Transverse colon (tissue), 4 donors: ENCODE data around the gene RAD23A. TPM values are rescaled to one million over a fixed set of nuclear protein-coding genes. Genes with fewer than 3 reads are reported as not detected.

Experiments
- DNase-seq: peaks from one replicate; pipeline ENCODE4 v3.0.0-alpha.2; 2019
- H3K27ac ChIP-seq, 4 donors: fragments of 200-600 bp; sonication (generic); 2 replicates each; pipeline ENCODE4 v1.5.1; 2016 to 2018; ENCODE audit warnings: inconsistent platforms in 4 of 4
- H3K27me3 ChIP-seq: fragments of 200-600 bp; sonication (generic); 2 replicates; pipeline ENCODE4 v1.5.1; 2017; ENCODE audit warnings: inconsistent platforms
- H3K36me3 ChIP-seq, 4 donors: fragments of 200-600 bp; sonication (generic); 2 replicates each; pipeline ENCODE4 v1.5.1; 2017 to 2019; ENCODE audit warnings: inconsistent platforms in 4 of 4
- H3K4me1 ChIP-seq, 4 donors: fragments of 200-600 bp; sonication (generic); 2 replicates each; pipeline ENCODE4 v1.5.1; 2017 to 2020; ENCODE audit warnings: inconsistent platforms in 4 of 4
- H3K4me3 ChIP-seq, 4 donors: fragments of 200-600 bp; sonication (generic); 1 replicate in 1 of 4; 2 replicates in 3 of 4; pipeline versions ENCODE4 v1.5.1 to v1.6.1; 2017 to 2019; ENCODE audit warnings: inconsistent platforms in 4 of 4
- H3K9me3 ChIP-seq, 2 donors: fragments of 200-600 bp; sonication (generic); 2 replicates each; pipeline ENCODE4 v1.5.1; 2017 to 2019; ENCODE audit warnings: inconsistent platforms in 2 of 2
- CTCF ChIP-seq, 5 experiments: fragments of 200-600 bp in 3 of 5; fragments of 450-650 bp in 2 of 5; sonication (generic) in 3 of 5; IDR thresholded peaks; 1 replicate in 2 of 5; 2 replicates in 3 of 5; pipeline ENCODE4 v1.5.1; 2016 to 2017; ENCODE audit warnings: antibody characterized with exemption in 5 of 5, inconsistent platforms in 3 of 5, mild to moderate bottlenecking in 2 of 5, moderate library complexity in 1 of 5
- EP300 ChIP-seq: sonication (generic); formaldehyde crosslinking; IDR thresholded peaks from one replicate; pipeline ENCODE4 v1.6.1; 2017; ENCODE audit warnings: antibody characterized with exemption, low read depth
- POLR2A ChIP-seq: fragments of 450-650 bp; IDR thresholded peaks from one replicate; pipeline ENCODE4 v1.6.1; 2016; ENCODE audit warnings: antibody characterized with exemption, mild to moderate bottlenecking, moderate library complexity
- POLR2AphosphoS5 ChIP-seq, 3 donors: sonication (generic); formaldehyde crosslinking; IDR thresholded peaks; one replicate each; pipeline ENCODE4 v1.6.1; 2016; ENCODE audit warnings: antibody characterized with exemption in 3 of 3
- WGBS, 2 donors: methylation state at CpG; one replicate each; pipeline ENCODE4 v1.1.5; 2018; ENCODE audit warnings: low coverage in 1 of 2; 5-methylcytosine and 5-hydroxymethylcytosine counted together
- in situ Hi-C, 4 donors: fragments of 200-750 bp; cut with MboI; loops; one replicate each; pipeline versions ENCODE4 v1.15.0 to v1.15.1; 2017; ENCODE audit warnings: low sequenced_read_pairs in 3 of 4, low pct_ligation_motif_present in 1 of 4, low pct_unique_long_range_greater_than_20kb in 1 of 4
- intact Hi-C: fragments of 100-400 bp; cut with DNase I; formaldehyde crosslinking; loops from one replicate; pipeline ENCODE4 v1.15.1; 2023; ENCODE audit warnings: low total_unique reads
- total RNA-seq, 4 donors: library from RNA; depleted of rRNA; stranded (reverse); fragments of >200 nt; gene quantifications; one replicate each; pipeline ENCODE4 v1.1.0, GENCODE V29; 2016

The RAD23A gene
- total RNA-seq, 4 donors from 2014 or later = 57.9 to 87.9 (median 75.9) TPM

GRCh38 chr19:12983091-12983490, 37.4 kb downstream of the RAD23A start:
- Histone ChIP-seq H3K4me3 (peak overlapping the region in 2 of 4 donors; percentile 15 to 39), H3K4me1 (peaks cover 5 to 21% (median 18%) of the 10 kb centered on the region in 4 donors), H3K27me3 (no peaks in the 10 kb centered on the region), H3K9me3 (no peaks in the 10 kb centered on the region), H3K36me3 (no peaks in the 10 kb centered on the region), H3K27ac (no peak overlapping the region)
- in situ Hi-C loops = loop anchor here (10.0 to 25.0 kb wide), 3 partner anchors 52 to 104 kb away; no protein-coding TSS in a partner anchor
- no peak for DNase-seq
- TF ChIP-seq POLR2A = no peak
- TF ChIP-seq CTCF (IDR thresholded peaks at IDR 0.05) = no peak
- no peak for TF ChIP-seq EP300
- TF ChIP-seq POLR2AphosphoS5 (IDR thresholded peaks at IDR 0.05) = no peak
- 40 to 50% methylated on average over 8 to 10 of the region's 10 CpGs for WGBS, 2 donors
- intact Hi-C loops = no loop called here

- no peaks in the 10 kb centered on the region for H3K27me3 ChIP-seq
- in situ Hi-C loops = loop anchor here (10.0 to 25.0 kb wide), 3 partner anchors 51 to 104 kb away; no protein-coding TSS in a partner anchor
- H3K4me3 ChIP-seq = peak overlapping the region in 2 of 4 donors; percentile 15 to 39
- H3K27ac ChIP-seq = no peak overlapping the region
- DNase-seq = peak; percentile 85
- no peaks in the 10 kb centered on the region for H3K36me3 ChIP-seq
- peak in 2 of 3 donors; percentile 69 to 83 for TF ChIP-seq POLR2AphosphoS5 (IDR thresholded peaks at IDR 0.05)
- no peak for TF ChIP-seq POLR2A
- TF ChIP-seq CTCF (IDR thresholded peaks at IDR 0.05) = peak; percentile 94 to 99 (median 96)
- WGBS, 2 donors = 7 to 8% methylated on average over 3 to 51 of the region's 51 CpGs
- intact Hi-C loops = no loop called here
- peaks cover 5 to 21% (median 18%) of the 10 kb centered on the region in 4 donors for H3K4me1 ChIP-seq
- H3K9me3 ChIP-seq = no peaks in the 10 kb centered on the region
Observed at GRCh38 chr19:12983542-12984142, 38.0 kb downstream of the RAD23A start.

- Histone ChIP-seq H3K27ac (peak overlapping the region in 3 of 4 donors; percentile 37 to 72 (median 67)), H3K36me3 (no peaks in the 10 kb centered on the region), H3K4me1 (peaks cover 5 to 21% (median 18%) of the 10 kb centered on the region in 4 donors), H3K27me3 (no peaks in the 10 kb centered on the region), H3K4me3 (no peak overlapping the region), H3K9me3 (no peaks in the 10 kb centered on the region)
- in situ Hi-C loops (loop anchor here (10.0 to 25.0 kb wide), 3 partner anchors 51 to 103 kb away; no protein-coding TSS in a partner anchor), intact Hi-C loops (no loop called here)
- no peak for TF ChIP-seq EP300
- no peak for TF ChIP-seq CTCF (IDR thresholded peaks at IDR 0.05)
- no peak for TF ChIP-seq POLR2AphosphoS5 (IDR thresholded peaks at IDR 0.05)
- TF ChIP-seq POLR2A = no peak
- 63 to 83% methylated on average over 1 to 3 of the region's 3 CpGs for WGBS, 2 donors
- DNase-seq = no peak
Observed at GRCh38 chr19:12984143-12984627, 38.5 kb downstream of the RAD23A start.

GRCh38 chr19:12984683-12985048, 39.0 kb downstream of the RAD23A start:
- H3K36me3 ChIP-seq = no peaks in the 10 kb centered on the region
- no peak overlapping the region for H3K4me3 ChIP-seq
- peak overlapping the region; percentile 37 to 72 (median 67) for H3K27ac ChIP-seq
- in situ Hi-C loops = loop anchor here (10.0 to 25.0 kb wide), 3 partner anchors 50 to 103 kb away; no protein-coding TSS in a partner anchor
- no peaks in the 10 kb centered on the region for H3K27me3 ChIP-seq
- peaks cover 5 to 21% (median 18%) of the 10 kb centered on the region in 4 donors for H3K4me1 ChIP-seq
- DNase-seq = no peak
- 19% methylated on average over 8 of the region's 10 CpGs; no CpG with 5 or more reads in 1 of the 2 donors for WGBS, 2 donors
- no peaks in the 10 kb centered on the region for H3K9me3 ChIP-seq
- intact Hi-C loops = no loop called here
- TF ChIP-seq EP300 = no peak
- TF ChIP-seq POLR2AphosphoS5 (IDR thresholded peaks at IDR 0.05) = no peak
- TF ChIP-seq CTCF (IDR thresholded peaks at IDR 0.05) = no peak
- no peak for TF ChIP-seq POLR2A
